Endothelial cell of umbilical vein (primary cell): ENCODE measurements around the gene AZU1. TPM values are rescaled to one million over a fixed set of nuclear protein-coding genes. Genes with fewer than 3 reads are reported as not detected.
A peak's percentile ranks its signal among the peaks of the same experiment; 100 is the strongest.

ENCODE experiments used
- microRNA counts: library from miRNA; unstranded; fragments of <30 nt; microRNA quantifications from one replicate; lab custom pipeline; 2016
- microRNA-seq: library from miRNA; unstranded; fragments of <30 nt; microRNA quantifications from one replicate; pipeline ENCODE4 v1.2.0, GENCODE V29; 2021; ENCODE audit warnings: borderline number of aligned reads, borderline replicate concordance
- polyA plus RNA-seq, 4 experiments: library from polyadenylated mRNA; depleted of rRNA in 3 of 4; stranded (reverse) in 3 of 4; unstranded in 1 of 4; fragments of >200 nt; gene quantifications; 2 replicates each; pipeline versions ENCODE4 v1.2.1 to v1.2.3, GENCODE V29; 2011 to 2012; ENCODE audit warnings: missing spikeins in 1 of 4
- small RNA-seq: library from RNA; depleted of rRNA; stranded (forward); fragments of <200 nt; gene quantifications from one replicate; pipeline ENCODE3, GENCODE V24; 2012; ENCODE audit warnings: low replicate concordance, low read depth; ENCODE audit not compliant: insufficient read depth, insufficient read length
- total RNA-seq: library from RNA; stranded (reverse); gene quantifications from 2 replicates; pipeline ENCODE4 v1.2.3, GENCODE V29; 2021

The AZU1 gene
- total and polyA plus RNA-seq, 2 donors (not counting 3 experiments of a cell fraction or from before 2014, with no cell fraction given), result 0.12 TPM; not detected in 1

MicroRNA genes within 50 kb of the gene (microRNA counts, 767-probe panel; counts per million panel counts)
- 723 counts per million, percentile 96 among the panel's probes with 10 or more counts for microRNA hsa-miR-3187-3p (lab: Ali Mortazavi, UCI)

Small RNAs within 50 kb of the gene (microRNA-seq; reads per million reads assigned to microRNA genes)
- gene MIR3187, result 52.2 reads per million, percentile 48 among the genes with 10 or more reads in this experiment
- gene MIR4745, result 4.2 reads per million, percentile 6 among the genes with 10 or more reads in this experiment

Small RNAs within 50 kb of the gene (small RNA-seq; reads per million reads assigned to genes)
- not detected for gene MIR3187

Other genes with a start within 250 kb of the AZU1 start
- gene HCN2, start 238.0 kb upstream of the AZU1 start, total RNA-seq, result 0.37 and 0.53 TPM in 2 replicates
- 0.18 TPM in 2 replicates for gene HCN2, start 238.0 kb upstream of the AZU1 start, polyA plus RNA-seq
- 46.7 and 50.6 TPM in 2 replicates for gene POLRMT, start 194.3 kb upstream of the AZU1 start, total RNA-seq
- 38.9 and 50.8 TPM in 2 replicates for gene POLRMT, start 194.3 kb upstream of the AZU1 start, polyA plus RNA-seq
- gene FGF22, start 188.0 kb upstream of the AZU1 start, total RNA-seq, result not detected in 2 replicates
- gene FGF22, start 188.0 kb upstream of the AZU1 start, polyA plus RNA-seq, result 0.06 and 0.07 TPM in 2 replicates
- gene RNF126, start 164.6 kb upstream of the AZU1 start, total RNA-seq, result 58.4 and 61.3 TPM in 2 replicates
- 19.2 and 20.5 TPM in 2 replicates for gene RNF126, start 164.6 kb upstream of the AZU1 start, polyA plus RNA-seq
- 19.9 and 30.3 TPM in 2 replicates for gene FSTL3, start 151.4 kb upstream of the AZU1 start, total RNA-seq
- 45.2 and 70.7 TPM in 2 replicates for gene FSTL3, start 151.4 kb upstream of the AZU1 start, polyA plus RNA-seq
- not detected in 2 replicates for gene PRSS57, start 132.4 kb upstream of the AZU1 start, total RNA-seq
- not detected in 2 replicates for gene PRSS57, start 132.4 kb upstream of the AZU1 start, polyA plus RNA-seq
- 24.2 and 31.8 TPM in 2 replicates for gene PALM, start 118.9 kb upstream of the AZU1 start, total RNA-seq
- 3.9 and 5.7 TPM in 2 replicates for gene PALM, start 118.9 kb upstream of the AZU1 start, polyA plus RNA-seq
- not detected in 2 replicates for gene MISP, start 76.7 kb upstream of the AZU1 start, total RNA-seq
- not detected in 2 replicates for gene MISP, start 76.7 kb upstream of the AZU1 start, polyA plus RNA-seq
- 607 and 623 TPM in 2 replicates for gene PTBP1, start 30.4 kb upstream of the AZU1 start, total RNA-seq
- gene PTBP1, start 30.4 kb upstream of the AZU1 start, polyA plus RNA-seq, result 382 and 465 TPM in 2 replicates
- 0.76 and 1.2 TPM in 2 replicates for gene PLPPR3, start 5.9 kb upstream of the AZU1 start, total RNA-seq
- gene PLPPR3, start 5.9 kb upstream of the AZU1 start, polyA plus RNA-seq, result 1.1 and 2.0 TPM in 2 replicates
- gene PRTN3, start 13.2 kb downstream of the AZU1 start, total RNA-seq, result not detected in 2 replicates
- not detected in 2 replicates for gene PRTN3, start 13.2 kb downstream of the AZU1 start, polyA plus RNA-seq
- not detected in 2 replicates for gene ELANE, start 24.5 kb downstream of the AZU1 start, total RNA-seq
- not detected in 2 replicates for gene ELANE, start 24.5 kb downstream of the AZU1 start, polyA plus RNA-seq
- gene CFD, start 31.8 kb downstream of the AZU1 start, total RNA-seq, result 0.40 TPM in 1 of 2 replicates, not detected in the other
- 0.25 and 0.53 TPM in 2 replicates for gene CFD, start 31.8 kb downstream of the AZU1 start, polyA plus RNA-seq
- gene MED16, start 65.3 kb downstream of the AZU1 start, total RNA-seq, result 54.7 and 63.1 TPM in 2 replicates
- 66.5 and 96.6 TPM in 2 replicates for gene MED16, start 65.3 kb downstream of the AZU1 start, polyA plus RNA-seq
- not detected in 2 replicates for gene RNU6-9, start 65.6 kb downstream of the AZU1 start, total RNA-seq
- not detected in 2 replicates for gene RNU6-9, start 65.6 kb downstream of the AZU1 start, polyA plus RNA-seq
- 49.6 and 53.9 TPM in 2 replicates for gene R3HDM4, start 85.4 kb downstream of the AZU1 start, total RNA-seq
- gene R3HDM4, start 85.4 kb downstream of the AZU1 start, polyA plus RNA-seq, result 51.8 and 70.6 TPM in 2 replicates
- not detected in 2 replicates for gene KISS1R, start 89.5 kb downstream of the AZU1 start, total RNA-seq
- gene KISS1R, start 89.5 kb downstream of the AZU1 start, polyA plus RNA-seq, result not detected in 2 replicates
- gene ARID3A, start 98.2 kb downstream of the AZU1 start, total RNA-seq, result 10.8 and 13.2 TPM in 2 replicates
- 5.4 and 7.6 TPM in 2 replicates for gene ARID3A, start 98.2 kb downstream of the AZU1 start, polyA plus RNA-seq
- gene WDR18, start 156.5 kb downstream of the AZU1 start, total RNA-seq, result 54.8 and 74.7 TPM in 2 replicates
- gene WDR18, start 156.5 kb downstream of the AZU1 start, polyA plus RNA-seq, result 102 and 151 TPM in 2 replicates
- 0.69 and 0.82 TPM in 2 replicates for gene GRIN3B, start 172.6 kb downstream of the AZU1 start, total RNA-seq
- 0.43 and 0.81 TPM in 2 replicates for gene GRIN3B, start 172.6 kb downstream of the AZU1 start, polyA plus RNA-seq
- gene TMEM259, start 193.3 kb downstream of the AZU1 start, total RNA-seq, result 142 and 147 TPM in 2 replicates
- gene TMEM259, start 193.3 kb downstream of the AZU1 start, polyA plus RNA-seq, result 297 and 430 TPM in 2 replicates
- not detected in 2 replicates for gene RNU6-2, start 193.7 kb downstream of the AZU1 start, total RNA-seq
- not detected in 2 replicates for gene RNU6-2, start 193.7 kb downstream of the AZU1 start, polyA plus RNA-seq
- gene CNN2, start 198.8 kb downstream of the AZU1 start, total RNA-seq, result 280 and 286 TPM in 2 replicates
- gene CNN2, start 198.8 kb downstream of the AZU1 start, polyA plus RNA-seq, result 185 and 207 TPM in 2 replicates
- 9.8 and 11.0 TPM in 2 replicates for gene ABCA7, start 212.3 kb downstream of the AZU1 start, total RNA-seq
- 4.9 and 5.7 TPM in 2 replicates for gene ABCA7, start 212.3 kb downstream of the AZU1 start, polyA plus RNA-seq
- gene ARHGAP45, start 239.3 kb downstream of the AZU1 start, total RNA-seq, result 10.4 and 12.5 TPM in 2 replicates
- 6.9 and 7.5 TPM in 2 replicates for gene ARHGAP45, start 239.3 kb downstream of the AZU1 start, polyA plus RNA-seq